ENCODE measurements around the gene MYOG.

DNA sequence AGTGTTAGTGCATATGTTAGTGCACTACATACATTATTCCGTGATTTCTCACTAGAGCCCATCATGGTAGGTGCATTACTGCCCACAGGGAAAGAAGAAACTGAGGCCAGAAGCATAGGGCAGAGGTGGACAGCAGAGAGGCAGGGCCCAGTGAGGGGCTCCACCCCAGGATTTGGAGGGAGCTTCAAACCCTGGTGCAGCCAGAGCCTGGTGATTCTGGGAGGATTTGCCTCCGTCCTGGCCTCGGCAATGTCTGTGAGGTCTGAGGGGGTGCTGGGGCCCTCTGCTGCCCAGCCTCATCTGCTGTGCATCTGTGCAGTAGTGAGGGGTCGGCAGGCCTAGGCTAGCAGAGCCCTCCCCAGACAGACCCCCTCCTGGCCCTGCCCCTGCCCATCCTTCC is 36.7 kb downstream of the MYOG start:
- TF ChIP-seq, protein P1, sequence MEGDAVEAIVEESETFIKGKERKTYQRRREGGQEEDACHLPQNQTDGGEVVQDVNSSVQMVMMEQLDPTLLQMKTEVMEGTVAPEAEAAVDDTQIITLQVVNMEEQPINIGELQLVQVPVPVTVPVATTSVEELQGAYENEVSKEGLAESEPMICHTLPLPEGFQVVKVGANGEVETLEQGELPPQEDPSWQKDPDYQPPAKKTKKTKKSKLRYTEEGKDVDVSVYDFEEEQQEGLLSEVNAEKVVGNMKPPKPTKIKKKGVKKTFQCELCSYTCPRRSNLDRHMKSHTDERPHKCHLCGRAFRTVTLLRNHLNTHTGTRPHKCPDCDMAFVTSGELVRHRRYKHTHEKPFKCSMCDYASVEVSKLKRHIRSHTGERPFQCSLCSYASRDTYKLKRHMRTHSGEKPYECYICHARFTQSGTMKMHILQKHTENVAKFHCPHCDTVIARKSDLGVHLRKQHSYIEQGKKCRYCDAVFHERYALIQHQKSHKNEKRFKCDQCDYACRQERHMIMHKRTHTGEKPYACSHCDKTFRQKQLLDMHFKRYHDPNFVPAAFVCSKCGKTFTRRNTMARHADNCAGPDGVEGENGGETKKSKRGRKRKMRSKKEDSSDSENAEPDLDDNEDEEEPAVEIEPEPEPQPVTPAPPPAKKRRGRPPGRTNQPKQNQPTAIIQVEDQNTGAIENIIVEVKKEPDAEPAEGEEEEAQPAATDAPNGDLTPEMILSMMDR (conservative IDR thresholded peaks at IDR 0.05; ENCODE audit: low read depth in 2 of 2): no peak
- TF ChIP-seq JUNB (IDR thresholded peaks at IDR 0.05; ENCODE audit: unreplicated experiment) (no peak), POLR2AphosphoS5 (IDR thresholded peaks at IDR 0.05; ENCODE audit: low read depth) (no peak), EZH2 (IDR thresholded peaks at IDR 0.05; ENCODE audit: low read depth, unreplicated experiment) (no peak), CREB1 (CRISPR knock-in tag; IDR thresholded peaks at IDR 0.05; ENCODE audit: low read depth) (no peak), EZH2phosphoT487 (IDR thresholded peaks at IDR 0.05; ENCODE audit: unreplicated experiment) (no peak), ZNF114 (CRISPR knock-in tag; IDR thresholded peaks at IDR 0.05) (no peak), STAT1 (IDR thresholded peaks at IDR 0.05; ENCODE audit: unreplicated experiment) (no peak)
- TF ChIP-seq, protein P2, sequence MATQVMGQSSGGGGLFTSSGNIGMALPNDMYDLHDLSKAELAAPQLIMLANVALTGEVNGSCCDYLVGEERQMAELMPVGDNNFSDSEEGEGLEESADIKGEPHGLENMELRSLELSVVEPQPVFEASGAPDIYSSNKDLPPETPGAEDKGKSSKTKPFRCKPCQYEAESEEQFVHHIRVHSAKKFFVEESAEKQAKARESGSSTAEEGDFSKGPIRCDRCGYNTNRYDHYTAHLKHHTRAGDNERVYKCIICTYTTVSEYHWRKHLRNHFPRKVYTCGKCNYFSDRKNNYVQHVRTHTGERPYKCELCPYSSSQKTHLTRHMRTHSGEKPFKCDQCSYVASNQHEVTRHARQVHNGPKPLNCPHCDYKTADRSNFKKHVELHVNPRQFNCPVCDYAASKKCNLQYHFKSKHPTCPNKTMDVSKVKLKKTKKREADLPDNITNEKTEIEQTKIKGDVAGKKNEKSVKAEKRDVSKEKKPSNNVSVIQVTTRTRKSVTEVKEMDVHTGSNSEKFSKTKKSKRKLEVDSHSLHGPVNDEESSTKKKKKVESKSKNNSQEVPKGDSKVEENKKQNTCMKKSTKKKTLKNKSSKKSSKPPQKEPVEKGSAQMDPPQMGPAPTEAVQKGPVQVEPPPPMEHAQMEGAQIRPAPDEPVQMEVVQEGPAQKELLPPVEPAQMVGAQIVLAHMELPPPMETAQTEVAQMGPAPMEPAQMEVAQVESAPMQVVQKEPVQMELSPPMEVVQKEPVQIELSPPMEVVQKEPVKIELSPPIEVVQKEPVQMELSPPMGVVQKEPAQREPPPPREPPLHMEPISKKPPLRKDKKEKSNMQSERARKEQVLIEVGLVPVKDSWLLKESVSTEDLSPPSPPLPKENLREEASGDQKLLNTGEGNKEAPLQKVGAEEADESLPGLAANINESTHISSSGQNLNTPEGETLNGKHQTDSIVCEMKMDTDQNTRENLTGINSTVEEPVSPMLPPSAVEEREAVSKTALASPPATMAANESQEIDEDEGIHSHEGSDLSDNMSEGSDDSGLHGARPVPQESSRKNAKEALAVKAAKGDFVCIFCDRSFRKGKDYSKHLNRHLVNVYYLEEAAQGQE (IDR thresholded peaks at IDR 0.05; ENCODE audit: unreplicated experiment): no peak
- TF ChIP-seq, protein P3, sequence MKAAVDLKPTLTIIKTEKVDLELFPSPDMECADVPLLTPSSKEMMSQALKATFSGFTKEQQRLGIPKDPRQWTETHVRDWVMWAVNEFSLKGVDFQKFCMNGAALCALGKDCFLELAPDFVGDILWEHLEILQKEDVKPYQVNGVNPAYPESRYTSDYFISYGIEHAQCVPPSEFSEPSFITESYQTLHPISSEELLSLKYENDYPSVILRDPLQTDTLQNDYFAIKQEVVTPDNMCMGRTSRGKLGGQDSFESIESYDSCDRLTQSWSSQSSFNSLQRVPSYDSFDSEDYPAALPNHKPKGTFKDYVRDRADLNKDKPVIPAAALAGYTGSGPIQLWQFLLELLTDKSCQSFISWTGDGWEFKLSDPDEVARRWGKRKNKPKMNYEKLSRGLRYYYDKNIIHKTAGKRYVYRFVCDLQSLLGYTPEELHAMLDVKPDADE (IDR thresholded peaks at IDR 0.05): no peak
- TF ChIP-seq, protein P4, sequence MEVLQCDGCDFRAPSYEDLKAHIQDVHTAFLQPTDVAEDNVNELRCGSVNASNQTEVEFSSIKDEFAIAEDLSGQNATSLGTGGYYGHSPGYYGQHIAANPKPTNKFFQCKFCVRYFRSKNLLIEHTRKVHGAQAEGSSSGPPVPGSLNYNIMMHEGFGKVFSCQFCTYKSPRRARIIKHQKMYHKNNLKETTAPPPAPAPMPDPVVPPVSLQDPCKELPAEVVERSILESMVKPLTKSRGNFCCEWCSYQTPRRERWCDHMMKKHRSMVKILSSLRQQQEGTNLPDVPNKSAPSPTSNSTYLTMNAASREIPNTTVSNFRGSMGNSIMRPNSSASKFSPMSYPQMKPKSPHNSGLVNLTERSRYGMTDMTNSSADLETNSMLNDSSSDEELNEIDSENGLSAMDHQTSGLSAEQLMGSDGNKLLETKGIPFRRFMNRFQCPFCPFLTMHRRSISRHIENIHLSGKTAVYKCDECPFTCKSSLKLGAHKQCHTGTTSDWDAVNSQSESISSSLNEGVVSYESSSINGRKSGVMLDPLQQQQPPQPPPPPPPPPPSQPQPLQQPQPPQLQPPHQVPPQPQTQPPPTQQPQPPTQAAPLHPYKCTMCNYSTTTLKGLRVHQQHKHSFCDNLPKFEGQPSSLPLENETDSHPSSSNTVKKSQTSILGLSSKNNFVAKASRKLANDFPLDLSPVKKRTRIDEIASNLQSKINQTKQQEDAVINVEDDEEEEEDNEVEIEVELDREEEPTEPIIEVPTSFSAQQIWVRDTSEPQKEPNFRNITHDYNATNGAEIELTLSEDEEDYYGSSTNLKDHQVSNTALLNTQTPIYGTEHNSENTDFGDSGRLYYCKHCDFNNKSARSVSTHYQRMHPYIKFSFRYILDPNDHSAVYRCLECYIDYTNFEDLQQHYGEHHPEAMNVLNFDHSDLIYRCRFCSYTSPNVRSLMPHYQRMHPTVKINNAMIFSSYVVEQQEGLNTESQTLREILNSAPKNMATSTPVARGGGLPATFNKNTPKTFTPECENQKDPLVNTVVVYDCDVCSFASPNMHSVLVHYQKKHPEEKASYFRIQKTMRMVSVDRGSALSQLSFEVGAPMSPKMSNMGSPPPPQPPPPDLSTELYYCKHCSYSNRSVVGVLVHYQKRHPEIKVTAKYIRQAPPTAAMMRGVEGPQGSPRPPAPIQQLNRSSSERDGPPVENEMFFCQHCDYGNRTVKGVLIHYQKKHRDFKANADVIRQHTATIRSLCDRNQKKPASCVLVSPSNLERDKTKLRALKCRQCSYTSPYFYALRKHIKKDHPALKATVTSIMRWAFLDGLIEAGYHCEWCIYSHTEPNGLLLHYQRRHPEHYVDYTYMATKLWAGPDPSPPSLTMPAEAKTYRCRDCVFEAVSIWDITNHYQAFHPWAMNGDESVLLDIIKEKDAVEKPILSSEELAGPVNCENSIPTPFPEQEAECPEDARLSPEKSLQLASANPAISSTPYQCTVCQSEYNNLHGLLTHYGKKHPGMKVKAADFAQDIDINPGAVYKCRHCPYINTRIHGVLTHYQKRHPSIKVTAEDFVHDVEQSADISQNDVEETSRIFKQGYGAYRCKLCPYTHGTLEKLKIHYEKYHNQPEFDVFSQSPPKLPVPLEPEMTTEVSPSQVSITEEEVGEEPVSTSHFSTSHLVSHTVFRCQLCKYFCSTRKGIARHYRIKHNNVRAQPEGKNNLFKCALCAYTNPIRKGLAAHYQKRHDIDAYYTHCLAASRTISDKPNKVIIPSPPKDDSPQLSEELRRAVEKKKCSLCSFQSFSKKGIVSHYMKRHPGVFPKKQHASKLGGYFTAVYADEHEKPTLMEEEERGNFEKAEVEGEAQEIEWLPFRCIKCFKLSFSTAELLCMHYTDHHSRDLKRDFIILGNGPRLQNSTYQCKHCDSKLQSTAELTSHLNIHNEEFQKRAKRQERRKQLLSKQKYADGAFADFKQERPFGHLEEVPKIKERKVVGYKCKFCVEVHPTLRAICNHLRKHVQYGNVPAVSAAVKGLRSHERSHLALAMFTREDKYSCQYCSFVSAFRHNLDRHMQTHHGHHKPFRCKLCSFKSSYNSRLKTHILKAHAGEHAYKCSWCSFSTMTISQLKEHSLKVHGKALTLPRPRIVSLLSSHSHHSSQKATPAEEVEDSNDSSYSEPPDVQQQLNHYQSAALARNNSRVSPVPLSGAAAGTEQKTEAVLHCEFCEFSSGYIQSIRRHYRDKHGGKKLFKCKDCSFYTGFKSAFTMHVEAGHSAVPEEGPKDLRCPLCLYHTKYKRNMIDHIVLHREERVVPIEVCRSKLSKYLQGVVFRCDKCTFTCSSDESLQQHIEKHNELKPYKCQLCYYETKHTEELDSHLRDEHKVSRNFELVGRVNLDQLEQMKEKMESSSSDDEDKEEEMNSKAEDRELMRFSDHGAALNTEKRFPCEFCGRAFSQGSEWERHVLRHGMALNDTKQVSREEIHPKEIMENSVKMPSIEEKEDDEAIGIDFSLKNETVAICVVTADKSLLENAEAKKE (CRISPR knock-in tag; IDR thresholded peaks at IDR 0.05): no peak
